H9 (cell line): ENCODE results near the gene SCAF8. TPM values are rescaled to one million over a fixed set of nuclear protein-coding genes. Genes with fewer than 3 reads are reported as not detected.

ENCODE experiments used
- DNase-seq: peaks from one replicate; pipeline ENCODE4 v3.0.0-alpha.2; 2017
- H2AFZ ChIP-seq: one replicate; pipeline ENCODE4 v1.6.1; 2013; ENCODE audit warnings: mild to moderate bottlenecking, low read length, control low read depth, moderate library complexity
- H2AK5ac ChIP-seq: 2 replicates; pipeline ENCODE4 v1.6.1; 2013; ENCODE audit warnings: low read length, control low read depth, mixed read lengths; ENCODE audit not compliant: insufficient read length
- H2BK120ac ChIP-seq: one replicate; pipeline ENCODE4 v1.6.1; 2013; ENCODE audit warnings: low read depth, mild to moderate bottlenecking, low read length, control low read depth, inconsistent platforms; ENCODE audit not compliant: poor library complexity, severe bottlenecking
- H2BK12ac ChIP-seq: 2 replicates; pipeline ENCODE4 v1.6.1; 2013; ENCODE audit warnings: low read length, control low read depth, mixed read lengths, low read depth; ENCODE audit not compliant: insufficient read length
- H2BK15ac ChIP-seq: 2 replicates; pipeline ENCODE4 v1.6.1; 2013; ENCODE audit warnings: low read depth, low read length, control low read depth
- H2BK20ac ChIP-seq: one replicate; pipeline ENCODE4 v1.6.1; 2013; ENCODE audit warnings: low read depth, mild to moderate bottlenecking, low read length, control low read depth, inconsistent platforms; ENCODE audit not compliant: poor library complexity, severe bottlenecking
- H2BK5ac ChIP-seq: 2 replicates; pipeline ENCODE4 v1.6.1; 2013; ENCODE audit warnings: low read length, control low read depth, mixed read lengths; ENCODE audit not compliant: insufficient read length
- H3K14ac ChIP-seq: 2 replicates; pipeline ENCODE4 v1.6.1; 2013; ENCODE audit warnings: low read length, control low read depth; ENCODE audit not compliant: insufficient read depth
- H3K18ac ChIP-seq: 2 replicates; pipeline ENCODE4 v1.6.1; 2013; ENCODE audit warnings: low read depth, mild to moderate bottlenecking, mixed read lengths, low read length, control low read depth; ENCODE audit not compliant: insufficient read length
- H3K23ac ChIP-seq: 2 replicates; pipeline ENCODE4 v1.6.1; 2013; ENCODE audit warnings: low read length, control low read depth, mixed read lengths, low read depth; ENCODE audit not compliant: insufficient read length
- H3K23me2 ChIP-seq: 2 replicates; pipeline ENCODE4 v1.6.1; 2013; ENCODE audit warnings: low read depth, mild to moderate bottlenecking, mixed read lengths, low read length, control low read depth; ENCODE audit not compliant: insufficient read length, poor library complexity, severe bottlenecking
- H3K27ac ChIP-seq: 2 replicates; pipeline ENCODE4 v1.5.1; 2013; ENCODE audit warnings: low read length, control low read depth, mixed read lengths, low read depth; ENCODE audit not compliant: insufficient read length
- H3K27me3 ChIP-seq: 2 replicates; pipeline ENCODE4 v1.6.1; 2013; ENCODE audit warnings: low read length, control low read depth, inconsistent platforms; ENCODE audit not compliant: insufficient read depth
- H3K4ac ChIP-seq: 2 replicates; pipeline ENCODE4 v1.6.1; 2013; ENCODE audit warnings: low read depth, mild to moderate bottlenecking, control low read depth, inconsistent platforms, low read length, moderate library complexity
- H3K4me1 ChIP-seq: 2 replicates; pipeline ENCODE4 v1.6.1; 2013; ENCODE audit warnings: low read length, control low read depth, inconsistent platforms; ENCODE audit not compliant: insufficient read depth
- H3K4me2 ChIP-seq: 2 replicates; pipeline ENCODE4 v1.6.1; 2013; ENCODE audit warnings: low read length, control low read depth, mixed read lengths; ENCODE audit not compliant: insufficient read length, insufficient read depth
- H3K56ac ChIP-seq: 2 replicates; pipeline ENCODE4 v1.6.1; 2013; ENCODE audit warnings: low read depth, mild to moderate bottlenecking, mixed read lengths, low read length, control low read depth; ENCODE audit not compliant: insufficient read length
- H3K79me1 ChIP-seq: 2 replicates; pipeline ENCODE4 v1.6.1; 2013; ENCODE audit warnings: low read depth, mild to moderate bottlenecking, moderate library complexity, low read length, control low read depth, inconsistent platforms; ENCODE audit not compliant: insufficient read depth, poor library complexity, severe bottlenecking
- H3K79me2 ChIP-seq: 2 replicates; pipeline ENCODE4 v1.6.1; 2013; ENCODE audit warnings: low read length, control low read depth, inconsistent platforms; ENCODE audit not compliant: insufficient read depth
- H3K9ac ChIP-seq: 2 replicates; pipeline ENCODE4 v1.6.1; 2013; ENCODE audit warnings: low read length, control low read depth, mixed read lengths; ENCODE audit not compliant: insufficient read length; ENCODE audit errors: extremely low read depth
- H3K9me3 ChIP-seq: one replicate; pipeline ENCODE4 v1.6.1; 2013; ENCODE audit warnings: low read depth, low read length, inconsistent platforms; ENCODE audit not compliant: control insufficient read depth
- H3T11ph ChIP-seq: one replicate; pipeline ENCODE4 v1.6.1; 2013; ENCODE audit warnings: mild to moderate bottlenecking, low read length, control low read depth, inconsistent platforms
- H4K20me1 ChIP-seq: one replicate; pipeline ENCODE4 v1.6.1; 2013; ENCODE audit not compliant: control insufficient read depth, insufficient read length, insufficient read depth
- H4K5ac ChIP-seq: 2 replicates; pipeline ENCODE4 v1.6.1; 2013; ENCODE audit warnings: low read depth, mild to moderate bottlenecking, mixed read lengths, low read length, control low read depth; ENCODE audit not compliant: insufficient read length
- H4K8ac ChIP-seq: replicated peaks from 2 replicates; pipeline ENCODE4 v1.6.1; 2013; ENCODE audit warnings: low read length, control low read depth, mixed read lengths, low read depth; ENCODE audit not compliant: insufficient read length
- H4K91ac ChIP-seq: 2 replicates; pipeline ENCODE4 v1.6.1; 2013; ENCODE audit warnings: low read depth, mild to moderate bottlenecking, moderate library complexity, mixed read lengths, low read length, control low read depth; ENCODE audit not compliant: insufficient read length
- H3K27ac Mint-ChIP-seq, 3 experiments: 2 replicates in 2 of 3; 3 replicates in 1 of 3; pipeline ENCODE4 v1.8.0; 2020 to 2021; ENCODE audit warnings: mixed read lengths in 3 of 3, mild to moderate bottlenecking in 1 of 3, moderate library complexity in 1 of 3
- H3K27me3 Mint-ChIP-seq: 2 replicates; pipeline ENCODE4 v1.8.0; 2021; ENCODE audit warnings: low read depth, mild to moderate bottlenecking, moderate library complexity, mixed read lengths
- H3K36me3 Mint-ChIP-seq, 3 experiments: 2 replicates in 2 of 3; 3 replicates in 1 of 3; pipeline ENCODE4 v1.8.0; 2020 to 2021; ENCODE audit warnings: low read depth in 3 of 3, mixed read lengths in 3 of 3; ENCODE audit not compliant: insufficient read depth in 1 of 3
- H3K4me1 Mint-ChIP-seq, 2 experiments: 2 replicates each; pipeline ENCODE4 v1.8.0; 2020; ENCODE audit warnings: mixed read lengths in 2 of 2
- H3K4me3 Mint-ChIP-seq, 2 experiments: 2 replicates in 1 of 2; 3 replicates in 1 of 2; pipeline ENCODE4 v1.8.0; 2020 to 2021; ENCODE audit warnings: mild to moderate bottlenecking in 2 of 2, mixed read lengths in 2 of 2, moderate library complexity in 1 of 2
- H3K9me3 Mint-ChIP-seq, 2 experiments: 2 replicates in 1 of 2; 3 replicates in 1 of 2; pipeline ENCODE4 v1.8.0; 2020; ENCODE audit warnings: mild to moderate bottlenecking in 2 of 2, mixed read lengths in 2 of 2, moderate library complexity in 1 of 2
- CTCF ChIP-seq: fragments of 200-600 bp; sonication (generic); conservative IDR thresholded peaks from 3 replicates; pipeline ENCODE4 v1.8.0; 2021; ENCODE audit warnings: antibody characterized with exemption, mild to moderate bottlenecking
- WGBS: extraction: QIAGEN DNeasy Blood & Tissue Kit; methylation state at CpG from one replicate; pipeline ENCODE4 v1.1.7; 2013; ENCODE audit warnings: missing lambda C conversion rate, low lambda C conversion rate, mixed read lengths; ENCODE audit not compliant: insufficient read length; ENCODE audit errors: extremely low coverage; 5-methylcytosine and 5-hydroxymethylcytosine counted together
- total RNA-seq: library from RNA; stranded (reverse); gene quantifications from 2 replicates; pipeline ENCODE4 v1.2.1, GENCODE V29; 2021

Gene SCAF8
- total RNA-seq, 1 experiment from 2014 or later, result 78.5 TPM

DNA sequence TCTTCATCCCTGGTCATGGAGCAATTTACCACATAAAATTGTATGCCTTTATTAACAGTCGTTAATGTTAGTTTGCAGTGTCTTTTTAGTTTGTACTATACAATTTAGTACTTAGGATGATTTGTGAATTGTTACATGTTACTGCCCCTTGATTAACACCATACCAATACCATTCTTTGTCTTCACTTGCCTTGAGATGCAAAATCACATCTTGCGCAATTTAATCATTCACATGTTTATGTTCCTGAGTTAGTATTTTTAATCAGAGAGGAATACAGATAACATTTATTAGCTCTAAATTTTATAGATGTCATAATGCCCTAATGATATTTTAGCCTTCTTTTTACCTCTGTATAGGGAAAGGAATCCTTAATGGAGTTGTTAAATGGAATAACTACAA, 114.1 kb downstream of the SCAF8 start:
- Mint-ChIP-seq H3K4me3 (no peak overlapping the region), H3K36me3 (peaks cover 0 to 6% (median 4%) of the 10 kb centered on the region in 3 experiments; a peak in 4 of 7 replicates), H3K27ac (peak overlapping the region in 1 of 3 experiments; percentile 73; a peak in 2 of 7 replicates), H3K9me3 (no peaks in the 10 kb centered on the region), H3K27me3 (no peaks in the 10 kb centered on the region), H3K4me1 (peaks cover 26 to 39% of the 10 kb centered on the region in 2 experiments)
- no CpG with 5 or more reads among the region's 2 CpGs for WGBS
- Histone ChIP-seq H2BK15ac (no peak overlapping the region), H3K4me1 (no peaks in the 10 kb centered on the region), H2BK120ac (no peak overlapping the region), H2BK20ac (no peak overlapping the region), H3K9me3 (no peaks in the 10 kb centered on the region), H3K4me2 (no peak overlapping the region), H2BK12ac (no peak overlapping the region), H4K20me1 (no peaks in the 10 kb centered on the region), H3K4ac (no peak overlapping the region), H3K56ac (no peak overlapping the region), H3K79me2 (no peaks in the 10 kb centered on the region), H2AFZ (no peak overlapping the region), H3K9ac (no peak overlapping the region), H2AK5ac (no peak overlapping the region), H4K5ac (no peak overlapping the region), H3K23ac (no peak overlapping the region), H3T11ph (no peak overlapping the region), H3K23me2 (no peaks in the 10 kb centered on the region), H3K27ac (no peak overlapping the region), H4K8ac (no peak overlapping the region), H3K79me1 (peaks cover 4% of the 10 kb centered on the region), H3K14ac (no peak overlapping the region), H3K18ac (no peak overlapping the region), H4K91ac (no peak overlapping the region), H3K27me3 (no peaks in the 10 kb centered on the region), H2BK5ac (no peak overlapping the region)
- TF ChIP-seq CTCF, result no peak
- DNase-seq, result no peak
